CD14-positive monocyte (primary cell): ENCODE measurements around the gene RGS9. TPM values are rescaled to one million over a fixed set of nuclear protein-coding genes. Genes with fewer than 3 reads are reported as not detected.
A peak's percentile ranks its signal among the peaks of the same experiment; 100 is the strongest.
"Not testable (repeated sequence)": the region's sequence is repeated elsewhere in the genome, so short reads cannot be mapped to it uniquely, and the experiment has no call there.

Experiments
- DNase-seq, 3 donors: peaks; one replicate each; pipeline ENCODE4 v3.0.0-alpha.2; 2011 to 2022
- H2AFZ ChIP-seq: 2 replicates; pipeline ENCODE4 v1.6.0; 2012; ENCODE audit warnings: mild to moderate bottlenecking, low read depth, low read length, inconsistent platforms; ENCODE audit not compliant: insufficient read depth, poor library complexity, severe bottlenecking
- H3K27ac ChIP-seq, 2 donors: 1 replicate in 1 of 2; 2 replicates in 1 of 2; pipeline ENCODE4 v1.5.1; 2012 to 2013; ENCODE audit warnings: low read length in 2 of 2, control low read depth in 1 of 2, inconsistent platforms in 1 of 2, low read depth in 1 of 2, mild to moderate bottlenecking in 1 of 2
- H3K27me3 ChIP-seq, 2 donors: one replicate each; pipeline versions ENCODE4 v1.6.0 to v1.6.1; 2011 to 2013; ENCODE audit warnings: low read length in 2 of 2; ENCODE audit not compliant: control insufficient read depth in 2 of 2, insufficient read depth in 2 of 2
- H3K36me3 ChIP-seq, 2 donors: replicated peaks in 1 of 2; 1 replicate in 1 of 2; 2 replicates in 1 of 2; pipeline versions ENCODE4 v1.5.1 to v1.6.1; 2012 to 2013; ENCODE audit warnings: low read length in 2 of 2, control low read depth in 1 of 2, inconsistent platforms in 1 of 2, mild to moderate bottlenecking in 1 of 2; ENCODE audit not compliant: insufficient read depth in 2 of 2, control insufficient read depth in 1 of 2
- H3K4me1 ChIP-seq, 2 donors: 1 replicate in 1 of 2; 2 replicates in 1 of 2; pipeline versions ENCODE4 v1.5.1 to v1.6.1; 2012 to 2013; ENCODE audit warnings: low read length in 2 of 2, control low read depth in 1 of 2, inconsistent platforms in 1 of 2, mild to moderate bottlenecking in 1 of 2, moderate library complexity in 1 of 2; ENCODE audit not compliant: insufficient read depth in 2 of 2, control insufficient read depth in 1 of 2
- H3K4me2 ChIP-seq: replicated peaks from 2 replicates; pipeline ENCODE3; 2012; ENCODE audit warnings: low read length, moderate library complexity, mild to moderate bottlenecking; ENCODE audit not compliant: poor library complexity, severe bottlenecking; ENCODE audit errors: extremely low read depth
- H3K4me3 ChIP-seq, 3 experiments: fragments of 200-600 bp in 1 of 3; sonication (generic) in 1 of 3; replicated peaks in 1 of 3; 1 replicate in 2 of 3; 2 replicates in 1 of 3; pipeline ENCODE4 v1.5.1; 2011 to 2013; ENCODE audit warnings: low read length in 3 of 3, mild to moderate bottlenecking in 3 of 3, control low read depth in 2 of 3, low read depth in 2 of 3, inconsistent platforms in 1 of 3, moderate library complexity in 1 of 3
- H3K79me2 ChIP-seq: 2 replicates; pipeline ENCODE4 v1.6.0; 2012; ENCODE audit warnings: mild to moderate bottlenecking, control low read depth, inconsistent platforms, low read length, moderate library complexity; ENCODE audit not compliant: insufficient read depth
- H3K9ac ChIP-seq: 2 replicates; pipeline ENCODE4 v1.6.0; 2017; ENCODE audit warnings: low read length, mild to moderate bottlenecking; ENCODE audit not compliant: insufficient read depth, poor library complexity, severe bottlenecking
- H3K9me3 ChIP-seq, 2 donors: replicated peaks in 1 of 2; 1 replicate in 1 of 2; 2 replicates in 1 of 2; pipeline versions ENCODE4 v1.5.1 to v1.6.1; 2012 to 2013; ENCODE audit warnings: low read length in 2 of 2, control low read depth in 1 of 2; ENCODE audit not compliant: control insufficient read depth in 1 of 2, insufficient read depth in 1 of 2
- H4K20me1 ChIP-seq: 2 replicates; pipeline ENCODE4 v1.6.0; 2012; ENCODE audit warnings: mild to moderate bottlenecking, low read length, control low read depth, moderate library complexity; ENCODE audit not compliant: insufficient read depth
- H3K27ac Mint-ChIP-seq, 7 donors: one replicate each; pipeline ENCODE4 v1.8.0; 2020; ENCODE audit warnings: mild to moderate bottlenecking in 7 of 7, mixed read lengths in 7 of 7, moderate library complexity in 6 of 7, inconsistent platforms in 2 of 7
- H3K27me3 Mint-ChIP-seq, 3 donors: one replicate each; pipeline ENCODE4 v1.8.0; 2021 to 2022; ENCODE audit warnings: low read depth in 3 of 3, mild to moderate bottlenecking in 3 of 3, mixed read lengths in 3 of 3, moderate library complexity in 3 of 3, inconsistent platforms in 1 of 3
- H3K36me3 Mint-ChIP-seq, 2 donors: one replicate each; pipeline ENCODE4 v1.8.0; 2020; ENCODE audit warnings: mixed read lengths in 2 of 2, inconsistent platforms in 1 of 2, mild to moderate bottlenecking in 1 of 2
- H3K4me1 Mint-ChIP-seq: one replicate; pipeline ENCODE4 v1.8.0; 2020; ENCODE audit warnings: mild to moderate bottlenecking, mixed read lengths
- H3K4me3 Mint-ChIP-seq, 2 donors: one replicate each; pipeline ENCODE4 v1.8.0; 2020; ENCODE audit warnings: mild to moderate bottlenecking in 2 of 2, mixed read lengths in 2 of 2, moderate library complexity in 1 of 2
- H3K9me3 Mint-ChIP-seq, 7 donors: one replicate each; pipeline ENCODE4 v1.8.0; 2020 to 2022; ENCODE audit warnings: mixed read lengths in 7 of 7, mild to moderate bottlenecking in 6 of 7, moderate library complexity in 6 of 7, inconsistent platforms in 2 of 7
- CTCF ChIP-seq: fragments of 200-600 bp; IDR thresholded peaks from one replicate; pipeline ENCODE4 v1.8.0; 2022; ENCODE audit warnings: antibody characterized with exemption, mild to moderate bottlenecking
- WGBS: methylation state at CpG from one replicate; pipeline ENCODE4 v1.1.5; 2013; ENCODE audit warnings: missing lambda C conversion rate; ENCODE audit not compliant: insufficient coverage; 5-methylcytosine and 5-hydroxymethylcytosine counted together
- intact Hi-C, 2 donors: fragments of 100-400 bp; cut with micrococcal nuclease; formaldehyde crosslinking; loops; one replicate each; pipeline versions ENCODE4 v1.15.0 to v1.15.1; 2023
- polyA plus RNA-seq, 3 donors: library from polyadenylated mRNA; depleted of rRNA in 1 of 3; unstranded in 2 of 3; stranded (reverse) in 1 of 3; fragments of 300-500 nt in 2 of 3; fragments of >200 nt in 1 of 3; fragmentation: Illumina TruSeq in 2 of 3; gene quantifications; 1 replicate in 2 of 3; 2 replicates in 1 of 3; pipeline ENCODE4 v1.2.3, GENCODE V29; 2012 to 2021

Gene RGS9
- polyA plus RNA-seq, 3 donors, result 0.08 TPM; not detected in 2

GRCh38 chr17:65093930-65094329, 43.2 kb upstream of the RGS9 start:
- Histone ChIP-seq H2AFZ (no peak overlapping the region), H3K79me2 (no peaks in the 10 kb centered on the region), H3K4me3 (no peak overlapping the region), H3K4me1 (no peaks in the 10 kb centered on the region), H4K20me1 (no peaks in the 10 kb centered on the region), H3K27me3 (no peaks in the 10 kb centered on the region), H3K9ac (no peak overlapping the region), H3K27ac (no peak overlapping the region), H3K4me2 (no peak overlapping the region), H3K36me3 (no peaks in the 10 kb centered on the region), H3K9me3 (no peaks in the 10 kb centered on the region)
- intact Hi-C loops, result no loop called here
- 88% methylated on average over 6 of the region's 7 CpGs for WGBS
- Mint-ChIP-seq H3K9me3 (peaks cover 0 to 3% (median 0%) of the 10 kb centered on the region in 7 donors), H3K27me3 (peaks cover 4 to 9% (median 6%) of the 10 kb centered on the region in 3 donors), H3K4me1 (no peaks in the 10 kb centered on the region), H3K36me3 (no peaks in the 10 kb centered on the region), H3K27ac (no peak overlapping the region), H3K4me3 (peak overlapping the region in 1 of 2 donors; percentile 17)
- no peak for DNase-seq
- TF ChIP-seq CTCF, result peak; percentile 19

GRCh38 chr17:65095465-65095864, 41.7 kb upstream of the RGS9 start:
- Histone ChIP-seq H3K9ac (no peak overlapping the region), H3K36me3 (no peaks in the 10 kb centered on the region), H3K27me3 (no peaks in the 10 kb centered on the region), H3K79me2 (no peaks in the 10 kb centered on the region), H3K9me3 (no peaks in the 10 kb centered on the region), H4K20me1 (no peaks in the 10 kb centered on the region), H2AFZ (no peak overlapping the region), H3K4me2 (no peak overlapping the region), H3K27ac (no peak overlapping the region), H3K4me1 (peaks cover 5 to 7% of the 10 kb centered on the region in 2 donors), H3K4me3 (no peak overlapping the region)
- WGBS, result no CpG with 5 or more reads among the region's 1 CpG
- Mint-ChIP-seq H3K27me3 (peaks cover 4 to 10% (median 6%) of the 10 kb centered on the region in 3 donors), H3K4me1 (peaks cover 6% of the 10 kb centered on the region), H3K36me3 (no peaks in the 10 kb centered on the region), H3K9me3 (peaks cover 0 to 3% (median 0%) of the 10 kb centered on the region in 7 donors), H3K4me3 (no peak overlapping the region), H3K27ac (no peak overlapping the region)
- no peak for TF ChIP-seq CTCF
- no peak for DNase-seq
- intact Hi-C loops, result no loop called here

DNA sequence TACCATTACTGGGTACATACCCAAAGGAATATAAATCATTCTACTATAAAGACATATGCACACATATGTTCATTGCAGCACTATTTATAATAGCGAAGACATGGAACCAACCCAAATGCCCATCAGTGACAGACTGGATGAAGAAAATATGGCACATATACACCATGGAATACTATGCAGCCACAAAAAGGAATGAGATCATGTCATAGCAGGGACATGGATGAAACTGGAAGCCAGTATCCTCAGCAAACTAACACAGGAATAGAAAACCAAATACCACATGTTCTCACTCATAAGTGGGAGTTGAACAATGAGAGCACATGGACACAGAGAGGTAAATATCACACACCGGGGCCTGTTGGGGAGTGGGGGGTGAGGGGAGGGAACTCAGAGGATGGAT, 40.8 kb upstream of the RGS9 start:
- H3K27me3 ChIP-seq, H3K27ac ChIP-seq, H3K27ac Mint-ChIP-seq, H3K4me3 ChIP-seq, H3K9me3 Mint-ChIP-seq, H4K20me1 ChIP-seq, H3K4me3 Mint-ChIP-seq, H3K36me3 ChIP-seq, H3K27me3 Mint-ChIP-seq, H3K9ac ChIP-seq, H3K9me3 ChIP-seq, H3K79me2 ChIP-seq, H3K36me3 Mint-ChIP-seq, H3K4me2 ChIP-seq, H2AFZ ChIP-seq, DNase-seq, H3K4me1 Mint-ChIP-seq, intact Hi-C loops: not testable (repeated sequence)
- no CpG with 5 or more reads among the region's 2 CpGs for WGBS
- H3K4me1 ChIP-seq, result peaks cover 9 to 14% of the 10 kb centered on the region in 2 donors
